Measurements from ENCODE around the gene OR9A4.

DNA sequence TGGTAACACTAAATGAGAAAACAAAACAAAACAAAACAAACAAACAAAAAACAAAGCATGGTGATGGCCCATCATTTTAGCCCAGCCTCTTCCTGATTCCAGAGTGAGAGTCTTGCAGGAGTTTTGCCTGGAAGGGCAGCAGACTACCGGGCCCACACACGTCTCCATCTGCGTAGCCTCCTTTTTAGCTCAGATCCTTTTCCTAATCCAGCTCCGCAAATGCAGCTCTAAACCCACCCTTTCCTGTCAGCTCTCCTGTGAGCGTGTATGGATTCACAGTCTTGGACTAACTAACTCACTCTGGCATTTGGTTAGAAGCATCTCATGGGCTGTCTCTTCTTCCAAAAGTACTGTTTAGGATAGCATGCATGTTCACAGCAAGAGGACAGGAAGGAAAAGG, 14.0 kb downstream of the OR9A4 start:
- TF ChIP-seq, protein P1, sequence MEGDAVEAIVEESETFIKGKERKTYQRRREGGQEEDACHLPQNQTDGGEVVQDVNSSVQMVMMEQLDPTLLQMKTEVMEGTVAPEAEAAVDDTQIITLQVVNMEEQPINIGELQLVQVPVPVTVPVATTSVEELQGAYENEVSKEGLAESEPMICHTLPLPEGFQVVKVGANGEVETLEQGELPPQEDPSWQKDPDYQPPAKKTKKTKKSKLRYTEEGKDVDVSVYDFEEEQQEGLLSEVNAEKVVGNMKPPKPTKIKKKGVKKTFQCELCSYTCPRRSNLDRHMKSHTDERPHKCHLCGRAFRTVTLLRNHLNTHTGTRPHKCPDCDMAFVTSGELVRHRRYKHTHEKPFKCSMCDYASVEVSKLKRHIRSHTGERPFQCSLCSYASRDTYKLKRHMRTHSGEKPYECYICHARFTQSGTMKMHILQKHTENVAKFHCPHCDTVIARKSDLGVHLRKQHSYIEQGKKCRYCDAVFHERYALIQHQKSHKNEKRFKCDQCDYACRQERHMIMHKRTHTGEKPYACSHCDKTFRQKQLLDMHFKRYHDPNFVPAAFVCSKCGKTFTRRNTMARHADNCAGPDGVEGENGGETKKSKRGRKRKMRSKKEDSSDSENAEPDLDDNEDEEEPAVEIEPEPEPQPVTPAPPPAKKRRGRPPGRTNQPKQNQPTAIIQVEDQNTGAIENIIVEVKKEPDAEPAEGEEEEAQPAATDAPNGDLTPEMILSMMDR (IDR thresholded peaks at IDR 0.05) = no peak
- no peak for TF ChIP-seq POLR2A (IDR thresholded peaks at IDR 0.05)
